Measurements from ENCODE around the gene LARP4B. TPM values are rescaled to one million over a fixed set of nuclear protein-coding genes. Genes with fewer than 3 reads are reported as not detected.

Gene LARP4B
- total RNA-seq, 6 experiments from 2014 or later, result 81.5 to 88.1 (median 83.5) TPM

DNA sequence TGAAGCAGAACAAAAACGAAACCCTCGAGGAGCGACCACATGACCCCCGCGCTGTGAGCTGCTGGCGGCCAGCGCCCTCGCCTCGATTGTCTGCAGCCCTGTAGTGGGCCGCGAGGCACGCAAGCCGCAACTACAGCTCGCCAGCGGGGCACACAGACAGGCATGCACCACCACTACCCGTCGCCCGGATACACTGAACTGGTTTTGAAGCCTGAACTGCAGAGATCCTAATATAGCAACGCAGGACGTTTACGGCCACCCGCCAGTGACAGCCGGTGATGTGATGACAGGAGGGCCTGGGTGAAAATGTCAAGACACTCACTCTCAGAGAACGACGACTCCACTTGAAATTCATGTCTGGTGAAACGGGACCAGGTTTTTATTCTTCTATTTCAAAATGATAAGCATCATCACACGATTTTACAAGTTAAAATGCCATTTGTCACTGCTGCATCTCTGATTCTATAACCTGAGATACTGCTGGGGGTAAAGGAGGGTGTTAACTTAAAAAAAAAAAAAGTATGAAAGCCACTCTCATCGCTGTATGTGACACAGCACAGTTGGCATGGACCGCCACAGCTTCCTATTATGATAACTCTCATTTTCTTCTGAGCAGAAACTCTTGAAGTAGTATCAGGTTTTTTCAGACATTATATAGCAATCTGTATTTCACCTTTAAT, 121.7 kb downstream of the LARP4B start:
- H3K4me3 Mint-ChIP-seq, result no peak overlapping the region
- H3K4me1 Mint-ChIP-seq (ENCODE audit: low read depth), result peaks cover 7% of the 10 kb centered on the region; the same call in 1 of the 2 replicates
- H3K36me3 Mint-ChIP-seq (ENCODE audit: low read depth), result peaks cover 50% of the 10 kb centered on the region
- no peak overlapping the region for H3K27ac Mint-ChIP-seq
- TF ChIP-seq CTCF (IDR thresholded peaks at IDR 0.05), result no peak
- no peak for DNase-seq
- H3K9me3 Mint-ChIP-seq, result no peaks in the 10 kb centered on the region
- H3K27me3 Mint-ChIP-seq (ENCODE audit: insufficient read depth), result peaks cover 25% of the 10 kb centered on the region

DNA sequence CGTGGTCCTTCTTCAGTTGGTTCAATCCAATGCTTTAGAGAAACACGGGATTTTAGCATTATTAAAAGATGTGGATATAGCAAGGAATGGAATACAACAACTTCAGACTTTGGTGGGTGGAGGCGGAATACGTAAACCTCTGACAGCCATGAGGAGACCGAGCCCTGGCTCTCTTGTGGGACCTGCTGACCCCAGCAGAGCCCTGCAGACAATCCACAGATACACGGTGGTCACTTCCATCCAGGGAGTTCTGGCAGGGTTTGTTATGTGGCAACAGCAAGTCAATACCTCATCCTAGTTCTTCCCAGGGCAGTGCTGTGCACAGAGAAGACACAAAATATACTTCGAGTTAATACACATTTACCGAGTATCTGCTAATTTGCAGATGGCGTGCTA, 123.5 kb downstream of the LARP4B start:
- peaks cover 25% of the 10 kb centered on the region for H3K27me3 Mint-ChIP-seq (ENCODE audit: insufficient read depth)
- H3K4me3 Mint-ChIP-seq, result no peak overlapping the region
- no peaks in the 10 kb centered on the region for H3K9me3 Mint-ChIP-seq
- peaks cover under 1% of the 10 kb centered on the region; the same call in 1 of the 2 replicates for H3K4me1 Mint-ChIP-seq (ENCODE audit: low read depth)
- no peak overlapping the region; the same call in 1 of the 2 replicates for H3K27ac Mint-ChIP-seq
- no peak for DNase-seq
- H3K36me3 Mint-ChIP-seq (ENCODE audit: low read depth), result peaks cover 38% of the 10 kb centered on the region
- no peak for TF ChIP-seq CTCF (IDR thresholded peaks at IDR 0.05)

DNA sequence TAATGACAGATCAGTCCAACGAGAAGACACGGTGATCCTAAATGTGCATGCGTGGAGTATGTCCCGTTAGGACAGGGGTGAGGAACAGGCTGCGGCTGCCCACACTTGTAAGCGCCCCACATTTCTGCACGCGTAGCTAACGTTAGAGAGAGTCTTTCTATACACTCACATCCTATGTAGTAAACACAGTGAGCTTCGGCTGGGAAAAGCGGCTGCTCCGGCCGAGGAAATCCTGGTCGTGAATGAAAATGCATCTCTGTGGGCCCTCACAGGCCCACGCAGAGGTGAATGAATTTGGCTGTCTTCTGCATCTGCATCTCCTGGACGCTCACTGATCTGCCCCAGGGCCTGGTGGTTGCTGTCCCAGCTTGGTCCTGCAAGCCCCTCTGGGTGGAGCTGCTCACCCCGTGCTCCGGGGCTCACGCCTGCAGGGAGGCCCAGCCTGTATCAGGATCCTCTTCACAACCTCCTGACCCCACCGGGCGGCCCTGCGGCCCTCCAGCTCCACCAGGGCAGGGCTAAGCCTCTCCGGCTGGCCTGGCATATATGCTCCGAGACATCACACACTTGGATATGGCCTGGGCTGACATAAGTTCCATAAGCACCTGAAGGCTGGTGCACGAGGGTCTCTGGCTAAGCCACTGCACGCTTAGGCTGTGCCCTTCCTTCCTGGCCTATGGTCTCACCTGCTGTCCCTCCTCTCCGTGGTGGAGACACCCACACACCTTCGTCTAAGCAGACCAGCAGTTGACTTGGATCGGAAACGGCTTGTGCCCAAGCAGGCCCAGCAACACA, 124.1 kb downstream of the LARP4B start:
- TF ChIP-seq CTCF (IDR thresholded peaks at IDR 0.05), result no peak
- no peak overlapping the region for H3K4me3 Mint-ChIP-seq
- H3K9me3 Mint-ChIP-seq, result no peaks in the 10 kb centered on the region
- no peak overlapping the region for H3K27ac Mint-ChIP-seq
- H3K4me1 Mint-ChIP-seq (ENCODE audit: low read depth), result no peaks in the 10 kb centered on the region
- H3K27me3 Mint-ChIP-seq (ENCODE audit: insufficient read depth), result peaks cover 25% of the 10 kb centered on the region
- DNase-seq, result no peak
- peaks cover 37% of the 10 kb centered on the region for H3K36me3 Mint-ChIP-seq (ENCODE audit: low read depth)

DNA sequence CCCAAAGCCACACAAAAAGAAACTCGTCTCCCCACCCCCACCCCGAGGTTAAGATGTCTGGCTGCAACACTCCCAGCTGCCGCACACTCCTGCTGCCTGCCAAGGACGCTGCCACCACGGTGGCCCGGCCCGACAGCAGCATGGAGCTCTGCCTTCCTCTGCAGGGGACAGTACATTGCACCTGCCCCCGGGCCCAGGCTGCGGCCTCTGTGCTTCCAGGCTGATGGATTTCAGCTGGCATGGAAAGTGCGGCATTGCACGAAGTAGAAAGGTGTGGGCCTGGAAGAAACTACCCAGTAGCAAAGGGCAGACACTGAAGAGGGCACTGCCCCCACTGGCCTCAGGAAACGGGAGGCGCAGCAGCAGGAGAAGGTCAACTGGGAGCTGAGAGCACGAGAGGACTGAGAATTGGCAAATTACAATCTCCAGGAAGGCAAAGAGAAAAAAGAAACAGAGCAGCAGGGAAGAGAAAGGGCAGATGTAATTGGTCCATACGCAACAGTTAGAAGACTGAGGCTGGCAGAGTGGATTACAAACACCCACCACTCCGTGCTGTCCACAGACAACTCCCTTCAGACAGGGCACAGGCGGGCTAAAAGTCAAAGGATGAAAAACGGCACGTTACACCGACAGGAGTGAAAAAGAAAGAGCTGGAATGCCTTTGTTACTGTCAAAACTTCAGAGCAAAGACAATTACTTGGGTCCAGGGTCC, 124.9 kb downstream of the LARP4B start:
- Mint-ChIP-seq H3K27ac (no peak overlapping the region; the same call in 1 of the 2 replicates), H3K36me3 (ENCODE audit: low read depth) (peaks cover 32% of the 10 kb centered on the region), H3K27me3 (ENCODE audit: insufficient read depth) (peaks cover 22% of the 10 kb centered on the region), H3K4me3 (no peak overlapping the region), H3K4me1 (ENCODE audit: low read depth) (peaks cover 5% of the 10 kb centered on the region; the same call in 1 of the 2 replicates), H3K9me3 (no peaks in the 10 kb centered on the region)
- no peak for DNase-seq
- TF ChIP-seq CTCF (IDR thresholded peaks at IDR 0.05), result no peak

DNA sequence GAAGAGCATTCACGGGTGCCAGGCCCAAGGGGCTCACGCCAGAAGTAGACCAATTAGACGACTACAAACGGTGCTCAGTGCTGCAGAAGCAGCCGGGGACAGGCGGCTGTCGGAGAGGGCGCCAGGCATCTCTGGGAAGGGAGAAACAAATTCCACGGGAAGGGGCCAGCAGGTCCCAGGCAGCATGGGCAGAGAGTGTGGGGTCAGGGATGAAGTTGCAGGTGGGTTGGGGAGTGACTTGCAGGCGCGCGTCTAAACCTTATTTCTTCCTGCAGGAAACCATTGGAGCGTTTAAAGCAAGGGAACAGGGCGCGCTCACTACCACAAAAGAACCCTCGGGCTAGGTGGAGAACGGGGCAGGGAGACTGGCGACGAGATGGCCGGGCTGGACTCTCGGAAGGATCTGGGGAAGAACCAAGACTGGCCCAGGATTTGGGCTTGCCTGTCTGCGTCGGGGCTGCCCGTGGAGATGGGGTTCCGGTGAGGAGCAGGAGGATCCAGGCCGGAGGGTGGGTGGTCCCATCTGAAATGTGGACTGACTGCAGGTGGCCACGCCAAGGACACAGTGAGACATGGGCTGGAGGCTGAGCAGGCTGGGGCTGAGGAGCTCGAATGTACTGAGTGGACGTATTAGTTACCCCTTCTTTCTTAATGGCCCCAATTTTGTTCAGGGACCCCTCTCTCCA, 125.7 kb downstream of the LARP4B start:
- no peaks in the 10 kb centered on the region for H3K9me3 Mint-ChIP-seq
- H3K36me3 Mint-ChIP-seq (ENCODE audit: low read depth), result peaks cover 32% of the 10 kb centered on the region
- H3K27ac Mint-ChIP-seq, result no peak overlapping the region; the same call in 1 of the 2 replicates
- peaks cover 22% of the 10 kb centered on the region for H3K27me3 Mint-ChIP-seq (ENCODE audit: insufficient read depth)
- no peak for TF ChIP-seq CTCF (IDR thresholded peaks at IDR 0.05)
- H3K4me1 Mint-ChIP-seq (ENCODE audit: low read depth), result peaks cover 8% of the 10 kb centered on the region; the same call in 1 of the 2 replicates
- H3K4me3 Mint-ChIP-seq, result no peak overlapping the region
- no peak for DNase-seq
